ENCODE results near the gene TMEM106A. TPM values are rescaled to one million over a fixed set of nuclear protein-coding genes. Genes with fewer than 3 reads are reported as not detected.

TMEM106A gene
- total and polyA plus RNA-seq, 9 of the 15 experiments (the other 6 are each of a cell fraction or from before 2014, with no cell fraction given): 0.03 to 0.29 (median 0.15) TPM

GRCh38 chr17:43213545-43213944, 1.9 kb downstream of the TMEM106A start:
- Histone ChIP-seq H3K4me1 (replicated peaks in 1 of 2; ENCODE audit: control insufficient read depth in 2 of 2, insufficient read depth in 2 of 2, low read length in 2 of 2) (peaks cover 3 to 9% of the 10 kb centered on the region in 2 experiments; a peak in 2 of 5 replicates), H3K27ac (ENCODE audit: extremely low read depth, low read depth, low read length) (no peak overlapping the region), H3K36me3 (ENCODE audit: control insufficient read depth, insufficient read depth, low read length) (peaks cover 12% of the 10 kb centered on the region; the same call in 2 of the 3 replicates), H3K79me2 (ENCODE audit: control insufficient read depth, insufficient read depth, low read length) (no peaks in the 10 kb centered on the region), H3K4me3 (no peak overlapping the region), H4K20me1 (replicated peaks; ENCODE audit: control insufficient read depth, insufficient read depth, low read length) (no peaks in the 10 kb centered on the region), H3K9ac (ENCODE audit: insufficient read depth in 1 of 2, low read depth in 2 of 2, low read length in 2 of 2) (no peak overlapping the region), H2AFZ (ENCODE audit: low read depth, low read length) (no peak overlapping the region), H3K27me3 (ENCODE audit: control insufficient read depth in 2 of 2, insufficient read depth in 2 of 2, low read length in 2 of 2) (no peaks in the 10 kb centered on the region), H3K4me2 (ENCODE audit: insufficient read depth, low read length) (no peak overlapping the region), H3K9me1 (ENCODE audit: control insufficient read depth, insufficient read depth, low read length) (no peaks in the 10 kb centered on the region), H3K9me3 (replicated peaks; ENCODE audit: control insufficient read depth, insufficient read depth, low read depth, low read length) (no peaks in the 10 kb centered on the region)
- WGBS (ENCODE audit: insufficient coverage, low coverage, missing lambda C conversion rate): 64% methylated on average over 1 of the region's 2 CpGs
- POLR2A ChIA-PET: interaction anchor here (0.6 to 4.3 kb wide), 5 partner anchors 9 to 102 kb away, joined by 3 to 23 read pairs (median 6); no protein-coding TSS in a partner anchor
- ATAC-seq: no peak
- no peak for DNase-seq (ENCODE audit: extremely low read depth in 1 of 4, low spot score in 3 of 4)
- no TSS peak for BruUV-seq (replicated peaks)
- no peak for TF ChIP-seq MTA1 (IDR thresholded peaks at IDR 0.05; ENCODE audit: borderline replicate concordance)
- TF ChIP-seq TEAD4 (IDR thresholded peaks at IDR 0.05; ENCODE audit: low read length): no peak
- TF ChIP-seq TEAD4 (CRISPR knock-in tag; IDR thresholded peaks at IDR 0.05; ENCODE audit: borderline replicate concordance): no peak
- no peak for TF ChIP-seq SRSF9 (IDR thresholded peaks at IDR 0.05; ENCODE audit: borderline replicate concordance, low read depth, low read length)
- no peak for TF ChIP-seq U2AF1 (optimal IDR thresholded peaks at IDR 0.05; ENCODE audit: low read depth, low read length)
- TF ChIP-seq ZNF212 (CRISPR knock-in tag; IDR thresholded peaks at IDR 0.05): no peak
- no peak for TF ChIP-seq JUNB (CRISPR knock-in tag; conservative IDR thresholded peaks at IDR 0.05)
- no peak for TF ChIP-seq CTBP1 (IDR thresholded peaks at IDR 0.05; ENCODE audit: borderline replicate concordance)
- intact Hi-C loops (cut with micrococcal nuclease): no loop called here
- no peak for FAIRE-seq
- CTCF ChIA-PET (ENCODE audit: low intra/inter-chr PET ratio): no interaction called here
- in situ Hi-C loops (cut with MboI): no loop called here

All from K562 (cell line).